Endothelial cell of umbilical vein (primary cell): ENCODE data around the gene ATF6B. TPM values are rescaled to one million over a fixed set of nuclear protein-coding genes. Genes with fewer than 3 reads are reported as not detected.

Source experiments
- BruUV-seq: library from RNA; stranded (reverse); fragments of 400-500 nt; replicated peaks from 2 replicates; lab custom pipeline; 2021; lab: Mats Ljungman, UMichigan
- CTCF ChIA-PET: fragments of 300-600, 350-600 bp; sonication (Branson Sonifier 250); formaldehyde crosslinking; loops from one replicate; lab custom pipeline; 2021; ENCODE audit warnings: antibody characterized with exemption, inconsistent platforms; lab: Charles Lee
- POLR2A ChIA-PET: fragments of 300-600, 350-600 bp; sonication (Branson Sonifier 250); formaldehyde crosslinking; loops from one replicate; lab custom pipeline; 2021; ENCODE audit warnings: antibody characterized with exemption, inconsistent platforms; lab: Charles Lee
- DNase-seq: peaks from one replicate; pipeline ENCODE4 v3.0.0-alpha.2; 2011; ENCODE audit warnings: low read depth, low spot score
- FAIRE-seq: peaks from 2 replicates; lab custom pipeline; 2011; peaks lifted over from hg19 to GRCh38; lab: Jason Lieb, UNC
- H2AFZ ChIP-seq: 2 replicates; pipeline ENCODE4 v1.6.0; 2012; ENCODE audit warnings: low read depth, low read length, control low read depth, inconsistent platforms
- H3K27ac ChIP-seq: 2 replicates; pipeline ENCODE4 v1.5.1; 2011; ENCODE audit warnings: low read depth, mild to moderate bottlenecking, control low read depth, low read length, moderate library complexity; ENCODE audit not compliant: insufficient read depth
- H3K27me3 ChIP-seq, 2 experiments: 2 replicates each; pipeline versions ENCODE4 v1.6.0 to v1.6.1; 2011; ENCODE audit warnings: low read length in 2 of 2, mixed read lengths in 1 of 2; ENCODE audit not compliant: control insufficient read depth in 2 of 2, insufficient read depth in 2 of 2
- H3K36me3 ChIP-seq, 2 experiments: 2 replicates in 1 of 2; 3 replicates in 1 of 2; pipeline ENCODE4 v1.5.1; 2011; ENCODE audit warnings: low read length in 2 of 2, mild to moderate bottlenecking in 1 of 2, moderate library complexity in 1 of 2; ENCODE audit not compliant: control insufficient read depth in 2 of 2, insufficient read depth in 2 of 2; ENCODE audit errors: extremely low read depth in 1 of 2
- H3K4me1 ChIP-seq: 3 replicates; pipeline ENCODE4 v1.5.1; 2011; ENCODE audit warnings: mild to moderate bottlenecking, low read length; ENCODE audit not compliant: control insufficient read depth, insufficient read depth; ENCODE audit errors: extremely low read depth
- H3K4me2 ChIP-seq: 2 replicates; pipeline ENCODE4 v1.6.1; 2011; ENCODE audit warnings: low read length, control low read depth, mixed read lengths; ENCODE audit not compliant: insufficient read depth
- H3K4me3 ChIP-seq, 3 experiments: fragments of 200-600 bp in 1 of 3; sonication (generic), shearing (Covaris generic) in 1 of 3; replicated peaks in 1 of 3; 2 replicates each; pipeline ENCODE4 v1.5.1; 2011 to 2016; ENCODE audit warnings: control low read depth in 3 of 3, low read length in 3 of 3, mild to moderate bottlenecking in 2 of 3, inconsistent platforms in 1 of 3, low read depth in 1 of 3, moderate library complexity in 1 of 3; ENCODE audit not compliant: insufficient read depth in 1 of 3
- H3K79me2 ChIP-seq: 2 replicates; pipeline ENCODE4 v1.6.0; 2012; ENCODE audit warnings: low read length, inconsistent platforms; ENCODE audit not compliant: control insufficient read depth, insufficient read depth
- H3K9ac ChIP-seq: replicated peaks from 2 replicates; pipeline ENCODE3; 2011; ENCODE audit warnings: low read length, control low read depth; ENCODE audit not compliant: insufficient read depth; ENCODE audit errors: extremely low read depth
- H3K9me1 ChIP-seq: replicated peaks from 3 replicates; pipeline ENCODE4 v1.6.0; 2011; ENCODE audit warnings: mild to moderate bottlenecking, low read length; ENCODE audit not compliant: control insufficient read depth, insufficient read depth; ENCODE audit errors: extremely low read depth
- H3K9me3 ChIP-seq: replicated peaks from 2 replicates; pipeline ENCODE4 v1.5.1; 2012; ENCODE audit warnings: low read length, inconsistent platforms; ENCODE audit not compliant: control insufficient read depth, insufficient read depth
- H4K20me1 ChIP-seq: replicated peaks from 2 replicates; pipeline ENCODE3; 2011; ENCODE audit warnings: mild to moderate bottlenecking, low read length; ENCODE audit not compliant: control insufficient read depth, insufficient read depth; ENCODE audit errors: extremely low read depth
- EZH2 ChIP-seq: IDR thresholded peaks from 2 replicates; pipeline ENCODE4 v1.6.1; 2012; ENCODE audit warnings: borderline replicate concordance, low read depth, mild to moderate bottlenecking, moderate library complexity, low read length, inconsistent platforms; ENCODE audit not compliant: severe bottlenecking
- FOS ChIP-seq: IDR thresholded peaks from 2 replicates; pipeline ENCODE4 v1.6.1; 2011; ENCODE audit warnings: mild to moderate bottlenecking, low read length, moderate library complexity, borderline replicate concordance; ENCODE audit not compliant: insufficient read depth
- GATA2 ChIP-seq: IDR thresholded peaks from 2 replicates; pipeline ENCODE4 v1.7.0; 2011; ENCODE audit warnings: low read depth, mild to moderate bottlenecking, moderate library complexity, mixed read lengths, low read length; ENCODE audit not compliant: insufficient read length, insufficient read depth
- JUN ChIP-seq: IDR thresholded peaks from 2 replicates; pipeline ENCODE4 v1.6.1; 2011; ENCODE audit warnings: borderline replicate concordance, low read depth; ENCODE audit not compliant: insufficient read length, insufficient read depth
- MAX ChIP-seq: IDR thresholded peaks from 2 replicates; pipeline ENCODE4 v1.6.1; 2011; ENCODE audit not compliant: insufficient read depth, insufficient read length
- MYC ChIP-seq: IDR thresholded peaks from one replicate; pipeline ENCODE4 v1.6.1; 2011; ENCODE audit warnings: mild to moderate bottlenecking, low read depth, low read length
- POLR2A ChIP-seq: IDR thresholded peaks from 2 replicates; pipeline ENCODE4 v1.6.1; 2012; ENCODE audit warnings: low read depth, mild to moderate bottlenecking, control low read depth, low read length
- POLR2AphosphoS5 ChIP-seq: IDR thresholded peaks from 2 replicates; pipeline ENCODE4 v1.6.1; 2012; ENCODE audit warnings: low read depth, mild to moderate bottlenecking, control low read depth, low read length, moderate library complexity; ENCODE audit not compliant: insufficient read depth
- dilution Hi-C: fragments of 300-500 bp; cut with MboI; formaldehyde crosslinking; loops from one replicate; pipeline ENCODE4 v1.15.0; 2019; ENCODE audit warnings: low sequenced_read_pairs; ENCODE audit not compliant: extremely low pct_ligation_motif_present
- intact Hi-C: fragments of 100-400 bp; cut with micrococcal nuclease; formaldehyde crosslinking; loops from one replicate; pipeline ENCODE4 v1.10.0; 2022
- polyA plus RNA-seq, 4 experiments: library from polyadenylated mRNA; depleted of rRNA in 3 of 4; stranded (reverse) in 3 of 4; unstranded in 1 of 4; fragments of >200 nt; gene quantifications; 2 replicates each; pipeline versions ENCODE4 v1.2.1 to v1.2.3, GENCODE V29; 2011 to 2012; ENCODE audit warnings: missing spikeins in 1 of 4
- total RNA-seq: library from RNA; stranded (reverse); gene quantifications from 2 replicates; pipeline ENCODE4 v1.2.3, GENCODE V29; 2021
- TF ChIP-seq, protein P1 (sequence below), 2 donors: IDR thresholded peaks; 1 replicate in 1 of 2; 2 replicates in 1 of 2; pipeline ENCODE4 v1.5.1; 2011; ENCODE audit warnings: low read length in 2 of 2, mild to moderate bottlenecking in 2 of 2, moderate library complexity in 2 of 2, control low read depth in 1 of 2, inconsistent platforms in 1 of 2, low read depth in 1 of 2; ENCODE audit not compliant: insufficient read depth in 1 of 2; ENCODE audit errors: extremely low read depth in 1 of 2

The ATF6B gene
- total and polyA plus RNA-seq, 2 donors (not counting 3 experiments of a cell fraction or from before 2014, with no cell fraction given) = 106 to 115 TPM

DNA sequence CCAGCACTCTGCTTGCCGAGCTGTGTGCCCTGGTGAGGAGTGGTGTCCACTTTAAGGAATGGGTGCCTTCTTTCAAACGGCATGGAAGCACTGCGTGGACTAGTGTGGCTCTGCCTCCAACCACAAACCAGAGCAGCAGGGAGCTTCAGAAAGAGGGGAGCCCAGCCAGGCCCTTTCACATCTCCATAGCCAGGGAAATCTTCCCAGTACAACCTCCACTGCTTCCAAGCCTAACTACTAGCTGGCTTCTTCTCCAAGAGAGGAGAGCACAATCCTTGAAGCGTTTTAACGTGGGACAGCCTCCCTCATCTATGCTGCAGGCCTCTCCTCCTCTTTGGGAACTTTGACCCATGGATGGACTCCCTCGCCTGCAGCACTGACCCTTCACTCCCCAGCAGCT, 45.6 kb downstream of the ATF6B start:
- dilution Hi-C loops (no loop called here), intact Hi-C loops (no loop called here)
- Histone ChIP-seq H3K79me2 (no peaks in the 10 kb centered on the region), H3K9ac (no peak overlapping the region), H4K20me1 (no peaks in the 10 kb centered on the region), H3K36me3 (no peaks in the 10 kb centered on the region), H2AFZ (no peak overlapping the region), H3K27ac (no peak overlapping the region), H3K27me3 (peaks cover 4 to 8% of the 10 kb centered on the region in 2 experiments), H3K4me2 (no peak overlapping the region), H3K4me1 (no peaks in the 10 kb centered on the region), H3K9me3 (no peaks in the 10 kb centered on the region), H3K4me3 (no peak overlapping the region), H3K9me1 (no peaks in the 10 kb centered on the region)
- no peak for DNase-seq
- ChIA-PET CTCF (interaction anchor here (1.2 to 1.3 kb wide), 2 partner anchors 10 to 11 kb away, joined by 3 to 4 read pairs; no protein-coding TSS in a partner anchor), POLR2A (no interaction called here)
- TF ChIP-seq MAX = no peak
- no peak for TF ChIP-seq POLR2AphosphoS5
- BruUV-seq = no TSS peak
- FAIRE-seq = no peak

GRCh38 chr6:32081168-32081990, 46.7 kb downstream of the ATF6B start:
- intact Hi-C loops = no loop called here
- dilution Hi-C loops = no loop called here

More at GRCh38 chr6:32081168-32081990, 46.7 kb downstream of the ATF6B start:
- Histone ChIP-seq H3K4me1 (no peaks in the 10 kb centered on the region), H3K79me2 (no peaks in the 10 kb centered on the region), H3K9me1 (no peaks in the 10 kb centered on the region), H3K27me3 (peaks cover 0 to 3% of the 10 kb centered on the region in 2 experiments), H3K4me3 (no peak overlapping the region), H3K27ac (no peak overlapping the region), H3K36me3 (no peaks in the 10 kb centered on the region), H3K4me2 (no peak overlapping the region), H2AFZ (no peak overlapping the region), H3K9ac (no peak overlapping the region), H4K20me1 (no peaks in the 10 kb centered on the region), H3K9me3 (no peaks in the 10 kb centered on the region)
- DNase-seq = no peak
- no peak for FAIRE-seq
- BruUV-seq = no TSS peak
- TF ChIP-seq JUN (no peak), EZH2 (no peak), POLR2AphosphoS5 (no peak), GATA2 (no peak), MYC (no peak), MAX (no peak), POLR2A (no peak), FOS (no peak)
- TF ChIP-seq, protein P1, sequence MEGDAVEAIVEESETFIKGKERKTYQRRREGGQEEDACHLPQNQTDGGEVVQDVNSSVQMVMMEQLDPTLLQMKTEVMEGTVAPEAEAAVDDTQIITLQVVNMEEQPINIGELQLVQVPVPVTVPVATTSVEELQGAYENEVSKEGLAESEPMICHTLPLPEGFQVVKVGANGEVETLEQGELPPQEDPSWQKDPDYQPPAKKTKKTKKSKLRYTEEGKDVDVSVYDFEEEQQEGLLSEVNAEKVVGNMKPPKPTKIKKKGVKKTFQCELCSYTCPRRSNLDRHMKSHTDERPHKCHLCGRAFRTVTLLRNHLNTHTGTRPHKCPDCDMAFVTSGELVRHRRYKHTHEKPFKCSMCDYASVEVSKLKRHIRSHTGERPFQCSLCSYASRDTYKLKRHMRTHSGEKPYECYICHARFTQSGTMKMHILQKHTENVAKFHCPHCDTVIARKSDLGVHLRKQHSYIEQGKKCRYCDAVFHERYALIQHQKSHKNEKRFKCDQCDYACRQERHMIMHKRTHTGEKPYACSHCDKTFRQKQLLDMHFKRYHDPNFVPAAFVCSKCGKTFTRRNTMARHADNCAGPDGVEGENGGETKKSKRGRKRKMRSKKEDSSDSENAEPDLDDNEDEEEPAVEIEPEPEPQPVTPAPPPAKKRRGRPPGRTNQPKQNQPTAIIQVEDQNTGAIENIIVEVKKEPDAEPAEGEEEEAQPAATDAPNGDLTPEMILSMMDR (IDR thresholded peaks at IDR 0.05; ENCODE audit: extremely low read depth in 1 of 2, insufficient read depth in 1 of 2, low read depth in 1 of 2, low read length in 2 of 2) = no peak
- CTCF ChIA-PET = interaction anchor here (1.2 kb wide), 1 partner anchor 10 kb away, joined by 3 read pairs; no protein-coding TSS in a partner anchor
- POLR2A ChIA-PET = no interaction called here
